NCI-H2081 treated with DMSO at 0.1 percent for 48 hours (cell line): ENCODE data around the gene TRHDE.
"Not testable (repeated sequence)": the region's sequence is repeated elsewhere in the genome, so short reads cannot be mapped to it uniquely, and the experiment has no call there.

Source experiments
- DNase-seq: peaks from one replicate; lab custom pipeline; 2025; lab: John Stamatoyannopoulos, UW

Gene TRHDE

DNA sequence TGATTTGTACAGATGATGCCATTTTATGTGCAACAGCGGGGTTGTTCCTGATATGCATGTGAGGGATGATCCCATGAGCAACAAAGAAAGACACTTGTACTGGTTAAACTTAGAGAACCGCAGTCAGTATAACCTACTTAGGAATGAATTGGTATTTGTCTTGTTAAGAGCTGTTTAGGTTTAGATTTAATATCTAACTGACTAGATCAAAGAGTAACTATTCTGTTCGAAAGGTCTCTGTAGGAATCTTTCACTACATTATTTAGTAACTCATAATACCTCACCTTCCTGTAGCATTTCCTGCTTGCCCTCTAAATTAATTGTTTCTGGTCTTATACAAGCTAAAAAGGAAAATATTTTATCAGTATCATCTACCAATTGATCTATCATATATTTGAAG lies 350.4 kb downstream of the TRHDE start:
- no peak for DNase-seq

DNA sequence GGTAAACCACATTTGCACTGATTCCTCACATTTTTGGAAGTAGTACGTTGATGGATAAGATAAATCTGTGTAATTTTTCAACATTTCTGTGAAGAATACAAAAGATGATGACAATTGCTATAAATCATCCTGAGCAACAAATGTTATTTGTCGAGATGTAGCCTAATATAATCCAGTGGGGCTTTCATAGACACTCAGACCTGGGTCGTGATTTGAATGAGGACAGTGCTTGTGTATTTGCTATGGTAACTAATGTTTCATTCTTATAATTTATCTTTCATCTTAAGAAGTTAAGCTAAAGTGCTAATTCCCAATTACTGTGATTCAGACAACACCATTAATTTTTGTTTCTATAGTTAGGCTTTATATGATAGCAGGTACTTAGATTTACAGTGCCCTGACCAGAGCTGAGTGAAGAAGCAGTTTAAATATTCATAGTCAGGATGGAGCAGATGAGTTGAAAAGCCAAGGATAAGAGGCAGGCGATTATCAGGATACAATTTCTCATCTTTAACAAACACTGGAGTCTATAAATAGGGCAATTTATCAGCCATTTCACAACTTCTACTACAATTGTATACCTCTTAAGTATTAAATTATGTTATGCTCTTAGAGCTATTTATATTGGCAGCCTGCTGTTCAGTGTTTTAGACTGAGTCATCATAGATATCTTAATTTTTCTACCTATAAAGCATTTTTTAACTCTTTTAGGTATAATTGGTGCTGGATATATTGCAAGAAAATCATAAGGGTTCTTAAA lies 359.9 kb downstream of the TRHDE start:
- DNase-seq = no peak

DNA sequence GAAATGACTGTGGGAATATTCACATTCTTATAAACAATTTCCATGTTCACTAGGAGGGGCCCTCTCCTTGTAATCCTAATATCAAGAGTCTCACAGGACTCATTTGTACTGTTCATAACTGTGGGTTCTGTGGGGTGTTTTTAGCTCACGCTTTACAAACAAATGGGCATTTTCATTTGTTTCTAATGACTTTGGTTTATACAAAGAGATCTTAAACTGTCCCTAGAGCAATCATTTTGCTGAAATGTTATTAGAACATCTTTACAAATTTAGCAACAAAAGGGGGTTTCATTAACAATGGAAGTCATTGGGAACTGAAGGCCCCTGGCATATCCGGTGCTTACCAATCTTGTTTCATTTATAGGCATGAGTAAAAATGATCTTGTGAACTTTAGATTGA lies 370.5 kb downstream of the TRHDE start:
- no peak for DNase-seq

DNA sequence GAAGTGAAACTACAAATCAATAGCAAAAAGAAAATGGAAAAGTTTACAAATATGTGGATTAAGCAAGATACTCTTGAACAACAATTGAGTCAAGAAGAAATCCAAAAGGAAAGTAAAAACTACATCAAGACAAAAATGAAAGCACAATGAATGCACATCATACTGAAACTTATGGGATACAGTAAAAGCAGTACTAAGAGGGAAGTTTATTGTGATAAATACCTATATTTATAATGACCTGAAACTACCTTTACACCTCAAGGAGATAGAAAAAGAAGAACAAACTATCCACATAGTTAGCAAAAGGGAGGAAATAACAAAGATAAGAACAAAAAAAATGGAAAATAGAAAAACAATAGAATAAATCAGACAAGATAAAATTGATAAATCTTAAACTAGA lies 375.0 kb downstream of the TRHDE start:
- no peak for DNase-seq

DNA sequence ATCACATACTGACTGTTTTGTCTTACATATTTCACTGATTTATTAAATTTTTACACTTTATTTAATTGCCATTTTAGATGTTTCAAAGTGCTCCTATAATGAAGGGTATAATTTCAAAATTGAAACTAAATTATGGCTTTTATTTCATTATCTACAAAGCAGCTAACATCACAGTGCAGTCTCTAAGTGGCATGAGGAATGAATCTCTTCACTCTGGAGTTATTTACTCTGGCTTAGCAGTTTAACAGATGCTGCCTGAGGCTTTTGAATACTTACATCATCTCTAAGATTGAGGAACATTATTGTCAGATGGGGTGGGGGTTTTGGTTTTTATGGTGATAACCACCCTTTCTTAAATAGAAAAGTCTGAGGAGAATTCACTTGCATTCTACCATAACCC lies 386.4 kb downstream of the TRHDE start:
- DNase-seq = no peak

DNA sequence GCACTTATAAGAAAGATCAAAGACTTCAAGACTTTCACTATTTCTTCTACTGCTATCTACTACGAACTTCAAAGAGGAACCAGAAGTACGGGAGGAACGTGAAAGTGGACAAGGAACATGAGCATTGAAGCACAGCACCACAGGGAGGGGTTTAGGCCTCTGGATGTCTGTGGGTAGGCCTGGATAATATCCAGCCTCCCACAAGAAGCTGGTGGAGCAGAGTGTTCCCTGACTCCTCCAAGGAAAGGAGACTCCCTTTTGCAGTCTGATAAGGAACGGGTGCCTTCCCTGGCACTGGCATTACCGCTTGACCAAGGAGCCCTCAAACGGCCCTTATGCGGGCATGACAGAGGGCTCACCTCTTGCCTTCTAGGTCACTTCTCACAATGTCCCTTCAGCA lies 388.0 kb downstream of the TRHDE start:
- not testable (repeated sequence) for DNase-seq

- no peak for DNase-seq
Observed at GRCh38 chr12:72673853-72674252, 401.7 kb downstream of the TRHDE start.

- DNase-seq = no peak
Observed at GRCh38 chr12:72676556-72676955, 404.4 kb downstream of the TRHDE start.

- DNase-seq = no peak
Observed at GRCh38 chr12:72677139-72677538, 405.0 kb downstream of the TRHDE start.

DNA sequence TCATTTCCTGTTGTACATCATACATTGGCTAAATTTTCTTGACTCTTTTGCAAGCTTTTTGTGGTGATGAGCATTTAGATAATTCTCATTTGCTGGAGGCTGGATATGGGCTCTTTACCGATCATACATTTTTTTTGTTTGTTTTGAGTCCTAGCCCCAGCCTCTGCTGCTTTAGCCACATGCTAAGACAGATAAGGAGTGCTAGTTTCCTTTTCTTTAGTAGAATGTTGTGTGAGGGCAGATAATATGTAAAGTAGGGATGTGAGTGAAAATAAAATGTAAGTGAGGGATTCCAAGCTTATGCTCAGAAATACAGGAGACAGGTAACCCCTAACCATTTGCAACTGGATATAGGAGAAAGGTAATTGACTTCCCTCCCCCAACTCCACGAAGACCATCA lies 405.7 kb downstream of the TRHDE start:
- no peak for DNase-seq

DNA sequence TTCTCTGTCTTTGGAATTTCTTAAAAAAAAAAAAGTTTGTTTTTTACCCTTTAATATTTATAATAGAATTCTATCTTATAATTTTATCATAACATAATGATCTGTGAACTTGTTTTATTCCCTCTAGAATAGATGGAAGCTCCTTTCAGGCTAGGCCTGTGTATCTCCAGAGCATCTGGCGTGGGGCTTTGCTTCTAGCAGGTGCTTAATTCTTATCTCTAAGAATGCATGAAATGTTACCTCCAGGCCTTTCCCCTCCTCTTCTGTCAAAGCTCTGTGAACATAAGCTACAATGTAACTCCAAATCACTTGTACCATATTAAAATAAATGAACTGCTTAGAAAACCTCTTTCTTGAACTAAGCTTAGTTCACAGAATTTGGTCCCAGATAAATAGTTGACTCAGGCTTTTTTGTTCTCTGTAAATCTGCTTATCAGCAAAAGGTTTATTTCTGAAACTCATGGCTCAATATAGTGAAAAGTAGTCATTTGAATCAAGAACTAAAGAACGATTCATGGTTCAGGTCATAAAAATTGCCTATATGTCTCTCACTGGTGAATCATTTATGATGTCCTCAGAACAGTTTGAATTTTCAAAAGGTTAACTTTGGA lies 407.1 kb downstream of the TRHDE start:
- DNase-seq = no peak

DNA sequence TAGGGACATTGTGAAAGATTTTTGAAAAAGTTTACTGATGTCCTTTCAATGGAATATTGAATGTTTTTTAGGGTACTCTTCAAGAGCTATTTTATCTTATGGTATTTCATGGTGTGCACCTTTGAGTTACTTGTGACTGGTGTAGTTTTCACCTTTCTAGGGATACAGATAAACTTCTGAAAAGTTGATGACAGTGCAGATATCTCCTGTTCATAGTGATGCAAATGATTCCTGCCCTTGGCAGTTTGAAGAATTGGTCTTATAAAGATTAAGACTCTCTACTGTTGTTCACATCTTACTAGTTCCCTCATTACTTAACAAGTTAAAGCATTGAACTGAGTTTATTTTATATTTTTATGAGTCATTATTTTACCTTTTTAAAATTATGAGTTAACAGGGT lies 408.9 kb downstream of the TRHDE start:
- DNase-seq = no peak

- no peak for DNase-seq
Observed at GRCh38 chr12:72684491-72684890, 412.3 kb downstream of the TRHDE start.

GRCh38 chr12:72692338-72692737 lies 420.2 kb downstream of the TRHDE start:
- no peak for DNase-seq

- no peak for DNase-seq
Observed at GRCh38 chr12:72694193-72694592, 422.0 kb downstream of the TRHDE start.

DNA sequence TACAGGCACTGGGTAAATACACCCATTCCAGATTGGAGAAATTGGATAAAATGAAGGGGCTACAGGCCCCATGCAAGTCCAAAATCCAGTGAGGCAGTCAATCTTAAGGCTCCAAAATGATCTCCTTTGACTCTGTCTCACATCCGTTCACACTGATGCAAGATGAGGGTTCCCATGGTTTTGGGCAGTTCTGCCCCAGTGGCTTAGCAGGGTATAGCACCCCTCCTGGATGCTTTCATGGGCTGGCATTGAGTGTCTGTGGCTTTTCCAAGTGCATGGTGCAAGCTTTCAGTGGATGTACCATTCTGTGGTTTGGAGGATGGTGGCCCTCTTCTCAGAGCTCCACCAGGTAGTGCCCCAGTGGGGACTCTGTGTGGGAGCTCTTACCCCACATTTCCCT lies 427.2 kb downstream of the TRHDE start:
- no peak for DNase-seq

DNA sequence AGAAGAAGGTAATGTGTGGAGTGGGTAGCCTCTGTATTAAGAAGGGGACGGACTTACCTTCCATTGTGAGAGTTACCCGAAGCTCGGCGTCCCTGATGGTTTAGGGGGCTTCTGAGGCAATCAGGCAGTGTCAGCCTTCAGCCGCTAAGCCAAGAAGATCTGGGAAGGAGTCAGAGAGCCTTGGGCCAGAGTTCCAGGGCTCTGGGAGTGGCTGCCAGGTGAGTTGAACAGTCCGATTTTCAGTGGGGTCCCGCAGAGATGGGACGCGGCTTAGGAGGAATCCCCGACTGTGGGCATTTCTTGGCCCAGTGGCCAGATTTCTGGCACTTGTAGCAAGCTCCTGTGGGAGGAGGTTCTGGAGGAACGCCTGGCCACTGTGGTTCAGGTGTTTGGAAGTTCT lies 439.9 kb downstream of the TRHDE start:
- not testable (repeated sequence) for DNase-seq

DNA sequence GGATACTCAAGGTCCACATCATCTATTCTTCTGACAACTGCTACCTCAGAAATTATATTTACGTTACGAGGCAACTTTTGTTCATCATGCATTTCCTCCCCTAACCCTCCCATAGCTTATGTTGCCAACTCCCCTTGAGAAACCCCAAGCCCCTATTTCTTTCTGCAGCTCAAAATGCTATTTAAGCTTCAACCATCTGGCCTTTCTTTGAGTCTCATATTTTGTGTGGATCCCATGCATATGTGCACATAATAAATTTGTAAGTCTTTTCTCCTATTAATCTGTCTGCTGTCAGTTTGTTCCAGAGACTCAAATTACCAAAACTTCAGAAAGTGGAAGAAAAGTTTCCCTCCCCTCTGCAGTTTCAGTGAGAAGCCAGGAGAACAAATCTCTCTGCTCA lies 444.1 kb downstream of the TRHDE start:
- DNase-seq = no peak

GRCh38 chr12:72717036-72717435 lies 444.9 kb downstream of the TRHDE start:
- no peak for DNase-seq
